ENCODE results near the gene NUDT16L1. TPM values are rescaled to one million over a fixed set of nuclear protein-coding genes. Genes with fewer than 3 reads are reported as not detected.

NUDT16L1 gene
- total and polyA plus RNA-seq, 9 of the 15 experiments (the other 6 are each of a cell fraction or from before 2014, with no cell fraction given) = 1.4 to 37.6 (median 13.7) TPM

GRCh38 chr16:4684763-4685162 lies 8.6 kb upstream of the NUDT16L1 start:
- CTCF ChIA-PET (ENCODE audit: low intra/inter-chr PET ratio) = no interaction called here

More at GRCh38 chr16:4684763-4685162, 8.6 kb upstream of the NUDT16L1 start:
- H3K36me3 ChIP-seq (ENCODE audit: control insufficient read depth, insufficient read depth, low read length) = peaks cover 56% of the 10 kb centered on the region; the same call in 2 of the 3 replicates
- POLR2A ChIA-PET = interaction anchor here (0.7 kb wide), 1 partner anchor 25 kb away, joined by 3 read pairs; no protein-coding TSS in a partner anchor
- no peaks in the 10 kb centered on the region for H3K79me2 ChIP-seq (ENCODE audit: control insufficient read depth, insufficient read depth, low read length)
- ATAC-seq (no peak), DNase-seq (ENCODE audit: extremely low read depth in 1 of 4, low spot score in 3 of 4) (no peak), FAIRE-seq (no peak)
- no peak overlapping the region for H3K27ac ChIP-seq (ENCODE audit: extremely low read depth, low read depth, low read length)
- H2AFZ ChIP-seq (ENCODE audit: low read depth, low read length) = no peak overlapping the region
- peaks cover 0 to 49% of the 10 kb centered on the region in 2 experiments; a peak in 2 of 5 replicates for H3K4me1 ChIP-seq (replicated peaks in 1 of 2; ENCODE audit: control insufficient read depth in 2 of 2, insufficient read depth in 2 of 2, low read length in 2 of 2)
- H3K27me3 ChIP-seq (ENCODE audit: control insufficient read depth in 2 of 2, insufficient read depth in 2 of 2, low read length in 2 of 2) = no peaks in the 10 kb centered on the region
- 81% methylated on average over 10 of the region's 13 CpGs for WGBS (ENCODE audit: insufficient coverage, low coverage, missing lambda C conversion rate)
- H3K9me1 ChIP-seq (ENCODE audit: control insufficient read depth, insufficient read depth, low read length) = no peaks in the 10 kb centered on the region
- in situ Hi-C loops (cut with MboI) = no loop called here
- H4K20me1 ChIP-seq (replicated peaks; ENCODE audit: control insufficient read depth, insufficient read depth, low read length) = no peaks in the 10 kb centered on the region
- intact Hi-C loops (cut with micrococcal nuclease) = no loop called here
- no peak overlapping the region for H3K4me3 ChIP-seq
- BruUV-seq (replicated peaks) = no TSS peak
- H3K9ac ChIP-seq (ENCODE audit: insufficient read depth in 1 of 2, low read depth in 2 of 2, low read length in 2 of 2) = 0 out of 4 replicates have a peak overlapping the region, but pooled peaks of 1 of the 2 experiments have one; percentile 40
- no peaks in the 10 kb centered on the region for H3K9me3 ChIP-seq (replicated peaks; ENCODE audit: control insufficient read depth, insufficient read depth, low read depth, low read length)
- H3K4me2 ChIP-seq (ENCODE audit: insufficient read depth, low read length) = no peak overlapping the region
- TF ChIP-seq FOXJ3 (CRISPR knock-in tag; IDR thresholded peaks at IDR 0.05) (no peak), CHD1 (IDR thresholded peaks at IDR 0.05; ENCODE audit: low read length) (no peak), BCL6 (CRISPR knock-in tag; IDR thresholded peaks at IDR 0.05) (no peak), SREBF1 (IDR thresholded peaks at IDR 0.05; ENCODE audit: borderline replicate concordance, low read depth, low read length) (no peak), ATF7 (IDR thresholded peaks at IDR 0.05) (no peak), KDM5B (IDR thresholded peaks at IDR 0.05; ENCODE audit: insufficient replicate concordance, low read depth, low read length) (no peak), ID3 (CRISPR knock-in tag; IDR thresholded peaks at IDR 0.05) (no peak), ID3 (tag; IDR thresholded peaks at IDR 0.05) (no peak), HINFP (tag; conservative IDR thresholded peaks at IDR 0.05; ENCODE audit: low read depth) (no peak), BRD4 (IDR thresholded peaks at IDR 0.05) (no peak)
